ENCODE results near the gene SAMD7. TPM values are rescaled to one million over a fixed set of nuclear protein-coding genes. Genes with fewer than 3 reads are reported as not detected.

Gene SAMD7
- total RNA-seq, 2 experiments from 2014 or later, result 0.93 to 1.1 TPM

- Histone ChIP-seq H3K4me2 (ENCODE audit: low read length) (peak overlapping the region; percentile 89), H4K20me1 (ENCODE audit: insufficient read depth, low read length) (peaks cover 20% of the 10 kb centered on the region; the same call in 1 of the 2 replicates), H3K4me3 (ENCODE audit: low read depth, low read length, poor library complexity, severe bottlenecking) (peak overlapping the region; percentile 81), H3K9me2 (ENCODE audit: insufficient read depth, low read length) (no peaks in the 10 kb centered on the region), H3K4me1 (ENCODE audit: insufficient read depth, low read length, poor library complexity, severe bottlenecking) (peaks cover 67% of the 10 kb centered on the region), H3K27ac (ENCODE audit: low read depth, low read length, poor library complexity, severe bottlenecking) (peak overlapping the region; percentile 88), H3K9me3 (ENCODE audit: low read length) (peaks cover 6% of the 10 kb centered on the region; the same call in 1 of the 2 replicates), H3K79me2 (ENCODE audit: insufficient read depth, low read depth, low read length) (peaks cover 55% of the 10 kb centered on the region), H2AFZ (ENCODE audit: low read length) (peak overlapping the region; percentile 16; the same call in 1 of the 2 replicates), H3K36me3 (ENCODE audit: insufficient read depth, low read length) (peaks cover 31% of the 10 kb centered on the region)
- CTCF ChIA-PET (ENCODE audit: unreplicated experiment), result interaction anchor here (1.0 to 1.9 kb wide), 5 partner anchors 11 to 54 kb away, joined by 3 to 8 read pairs (median 4); no protein-coding TSS in a partner anchor
- BruUV-seq (replicated peaks), result TSS peak; percentile 72
- intact Hi-C loops (cut with micrococcal nuclease; ENCODE audit: unreplicated experiment), result loop anchor here (1.0 to 2.0 kb wide), 6 partner anchors 25 to 393 kb away; partner anchors contain the start of gene TERC
- TF ChIP-seq CTCF (conservative IDR thresholded peaks at IDR 0.05; ENCODE audit: low read length) (no peak), EZH2phosphoT487 (IDR thresholded peaks at IDR 0.05; ENCODE audit: borderline replicate concordance, low read depth, low read length) (no peak)
- POLR2A ChIA-PET, result interaction anchor here (0.5 to 10.1 kb wide), 18 partner anchors 10 to 396 kb away, joined by 3 to 559 read pairs (median 4); partner anchors contain the start of gene LRRC31
- peak; percentile 69 for DNase-seq (ENCODE audit: low spot score)
These were observed 54.4 kb downstream of the SAMD7 start for GRCh38 chr3:169965562-169966427.

DNA sequence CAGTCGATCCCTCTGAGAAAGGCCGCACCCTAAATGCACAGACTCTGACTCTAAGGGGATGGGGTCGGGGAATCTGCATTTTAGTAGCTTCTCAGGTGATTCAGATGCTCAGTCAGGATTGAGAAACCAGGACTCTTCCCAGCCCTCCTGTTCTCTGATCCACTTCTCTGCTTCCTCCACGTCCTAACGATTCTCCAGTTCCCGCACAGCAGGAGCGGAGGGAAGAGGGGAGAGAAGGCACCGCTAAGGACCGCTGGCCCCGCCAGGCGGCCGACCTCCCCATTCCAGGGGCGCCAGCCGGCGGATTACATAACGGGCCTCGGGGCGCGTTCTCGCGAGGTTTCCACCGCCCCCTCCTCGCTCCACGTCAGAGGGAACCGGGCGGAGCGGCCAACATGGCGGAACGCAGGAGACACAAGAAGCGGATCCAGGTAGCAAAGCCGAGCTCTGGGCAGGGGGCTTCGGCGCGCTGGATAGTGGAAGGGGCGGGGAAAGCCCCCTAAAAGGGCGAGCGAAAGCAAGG lies 55.1 kb downstream of the SAMD7 start, which contains the start of gene SEC62:
SEC62 (plus strand) TSS at position 380 of the 523 bp plus-strand sequence; CDS start at position 396, 16 bp downstream.
- Histone ChIP-seq H3K4me1 (ENCODE audit: insufficient read depth, low read length, poor library complexity, severe bottlenecking) (peaks cover 67% of the 10 kb centered on the region), H4K20me1 (ENCODE audit: insufficient read depth, low read length) (peaks cover 27% of the 10 kb centered on the region; the same call in 1 of the 2 replicates), H3K4me2 (ENCODE audit: low read length) (peak within 1 kb of the TSS; percentile 90), H3K79me2 (ENCODE audit: insufficient read depth, low read depth, low read length) (peaks cover 62% of the 10 kb centered on the region), H3K36me3 (ENCODE audit: insufficient read depth, low read length) (peaks cover 38% of the 10 kb centered on the region), H2AFZ (ENCODE audit: low read length) (peak within 1 kb of the TSS; percentile 16; the same call in 1 of the 2 replicates), H3K9me2 (ENCODE audit: insufficient read depth, low read length) (no peaks in the 10 kb centered on the region), H3K4me3 (ENCODE audit: low read depth, low read length, poor library complexity, severe bottlenecking) (peak within 1 kb of the TSS; percentile 81), H3K9me3 (ENCODE audit: low read length) (peaks cover 6% of the 10 kb centered on the region; the same call in 1 of the 2 replicates), H3K27ac (ENCODE audit: low read depth, low read length, poor library complexity, severe bottlenecking) (peak within 1 kb of the TSS; percentile 88)
- POLR2A ChIA-PET, result interaction anchor here (1.0 to 10.1 kb wide), 15 partner anchors 11 to 394 kb away, joined by 3 to 559 read pairs (median 5); partner anchors contain the start of gene LRRC31
- no peak for TF ChIP-seq EZH2phosphoT487 (IDR thresholded peaks at IDR 0.05; ENCODE audit: borderline replicate concordance, low read depth, low read length)
- TF ChIP-seq CTCF (conservative IDR thresholded peaks at IDR 0.05; ENCODE audit: low read length), result peak; percentile 78
- no TSS peak for BruUV-seq (replicated peaks)
- intact Hi-C loops (cut with micrococcal nuclease; ENCODE audit: unreplicated experiment), result loop anchor here (1.0 to 2.0 kb wide), 6 partner anchors 26 to 392 kb away; partner anchors contain the start of gene TERC
- DNase-seq (ENCODE audit: low spot score), result peak; percentile 97
- CTCF ChIA-PET (ENCODE audit: unreplicated experiment), result interaction anchor here (0.9 to 1.9 kb wide), 6 partner anchors 12 to 54 kb away, joined by 3 to 8 read pairs (median 4); no protein-coding TSS in a partner anchor

All from OCI-LY7 (cell line).